ENCODE measurements around the gene BRPF1. TPM values are rescaled to one million over a fixed set of nuclear protein-coding genes. Genes with fewer than 3 reads are reported as not detected.

BRPF1 gene
- total RNA-seq, 1 experiment from 2014 or later = 24.7 TPM

GRCh38 chr3:9692416-9692815 lies 39.1 kb upstream of the BRPF1 start:
- DNase-seq = no peak
- no peaks in the 10 kb centered on the region for H3K9me3 ChIP-seq
- Mint-ChIP-seq H3K9me3 (ENCODE audit: unreplicated experiment) (no peaks in the 10 kb centered on the region), H3K36me3 (ENCODE audit: insufficient read depth, unreplicated experiment) (peaks cover 17% of the 10 kb centered on the region), H3K4me3 (ENCODE audit: unreplicated experiment) (no peak overlapping the region), H3K27ac (ENCODE audit: unreplicated experiment) (no peak overlapping the region), H3K4me1 (ENCODE audit: low read depth, unreplicated experiment) (no peaks in the 10 kb centered on the region), H3K27me3 (ENCODE audit: insufficient read depth, unreplicated experiment) (no peaks in the 10 kb centered on the region)
- intact Hi-C loops (cut with micrococcal nuclease; ENCODE audit: unreplicated experiment) = no loop called here
- ChIA-PET CTCF (interaction anchor here (0.6 kb wide), 1 partner anchor 339 kb away, joined by 4 read pairs; no protein-coding TSS in a partner anchor), POLR2A (no interaction called here)
- BruUV-seq (replicated peaks) = no TSS peak
- no peaks in the 10 kb centered on the region for H3K4me1 ChIP-seq
- no peaks in the 10 kb centered on the region for H3K27me3 ChIP-seq (replicated peaks; ENCODE audit: control insufficient read depth, insufficient read depth, low read length)
- no peaks in the 10 kb centered on the region; the same call in none of the 2 replicates for H3K36me3 ChIP-seq (ENCODE audit: control insufficient read depth, insufficient read depth, low read length)
- no peak for TF ChIP-seq CTCF (IDR thresholded peaks at IDR 0.05; ENCODE audit: insufficient read depth in 1 of 2, low read depth in 1 of 2, low read length in 1 of 2, severe bottlenecking in 1 of 2, unreplicated experiment in 1 of 2)
- H3K4me3 ChIP-seq (ENCODE audit: low read depth, low read length) = no peak overlapping the region

GRCh38 chr3:9695345-9695744 lies 36.2 kb upstream of the BRPF1 start:
- Mint-ChIP-seq H3K9me3 (ENCODE audit: unreplicated experiment) (no peaks in the 10 kb centered on the region), H3K27ac (ENCODE audit: unreplicated experiment) (no peak overlapping the region), H3K4me3 (ENCODE audit: unreplicated experiment) (no peak overlapping the region), H3K27me3 (ENCODE audit: insufficient read depth, unreplicated experiment) (no peaks in the 10 kb centered on the region), H3K4me1 (ENCODE audit: low read depth, unreplicated experiment) (no peaks in the 10 kb centered on the region), H3K36me3 (ENCODE audit: insufficient read depth, unreplicated experiment) (peaks cover 9% of the 10 kb centered on the region)
- ChIA-PET CTCF (no interaction called here), POLR2A (no interaction called here)
- Histone ChIP-seq H3K4me3 (ENCODE audit: low read depth, low read length) (no peak overlapping the region), H3K27me3 (replicated peaks; ENCODE audit: control insufficient read depth, insufficient read depth, low read length) (no peaks in the 10 kb centered on the region), H3K9me3 (no peaks in the 10 kb centered on the region), H3K36me3 (ENCODE audit: control insufficient read depth, insufficient read depth, low read length) (no peaks in the 10 kb centered on the region; the same call in none of the 2 replicates), H3K4me1 (no peaks in the 10 kb centered on the region)
- BruUV-seq (replicated peaks) = no TSS peak
- intact Hi-C loops (cut with micrococcal nuclease; ENCODE audit: unreplicated experiment) = no loop called here
- no peak for DNase-seq
- no peak for TF ChIP-seq CTCF (IDR thresholded peaks at IDR 0.05; ENCODE audit: insufficient read depth in 1 of 2, low read depth in 1 of 2, low read length in 1 of 2, severe bottlenecking in 1 of 2, unreplicated experiment in 1 of 2)

GRCh38 chr3:9695746-9696145 lies 35.8 kb upstream of the BRPF1 start:
- intact Hi-C loops (cut with micrococcal nuclease; ENCODE audit: unreplicated experiment) = no loop called here
- H3K4me3 Mint-ChIP-seq (ENCODE audit: unreplicated experiment) = no peak overlapping the region
- no peak for DNase-seq
- H3K27me3 Mint-ChIP-seq (ENCODE audit: insufficient read depth, unreplicated experiment) = no peaks in the 10 kb centered on the region
- no peaks in the 10 kb centered on the region for H3K9me3 Mint-ChIP-seq (ENCODE audit: unreplicated experiment)
- no peaks in the 10 kb centered on the region for H3K4me1 Mint-ChIP-seq (ENCODE audit: low read depth, unreplicated experiment)
- TF ChIP-seq CTCF (IDR thresholded peaks at IDR 0.05; ENCODE audit: insufficient read depth in 1 of 2, low read depth in 1 of 2, low read length in 1 of 2, severe bottlenecking in 1 of 2, unreplicated experiment in 1 of 2) = no peak
- H3K36me3 Mint-ChIP-seq (ENCODE audit: insufficient read depth, unreplicated experiment) = peaks cover 9% of the 10 kb centered on the region
- H3K9me3 ChIP-seq = no peaks in the 10 kb centered on the region
- POLR2A ChIA-PET = no interaction called here
- H3K4me3 ChIP-seq (ENCODE audit: low read depth, low read length) = no peak overlapping the region
- H3K4me1 ChIP-seq = no peaks in the 10 kb centered on the region
- BruUV-seq (replicated peaks) = no TSS peak
- H3K36me3 ChIP-seq (ENCODE audit: control insufficient read depth, insufficient read depth, low read length) = no peaks in the 10 kb centered on the region; the same call in none of the 2 replicates
- no peak overlapping the region for H3K27ac Mint-ChIP-seq (ENCODE audit: unreplicated experiment)
- no peaks in the 10 kb centered on the region for H3K27me3 ChIP-seq (replicated peaks; ENCODE audit: control insufficient read depth, insufficient read depth, low read length)
- CTCF ChIA-PET = no interaction called here

Measured in Caco-2 (cell line).